ENCODE measurements around the gene CEP55.
A peak's percentile ranks its signal among the peaks of the same experiment; 100 is the strongest.

The CEP55 gene

DNA sequence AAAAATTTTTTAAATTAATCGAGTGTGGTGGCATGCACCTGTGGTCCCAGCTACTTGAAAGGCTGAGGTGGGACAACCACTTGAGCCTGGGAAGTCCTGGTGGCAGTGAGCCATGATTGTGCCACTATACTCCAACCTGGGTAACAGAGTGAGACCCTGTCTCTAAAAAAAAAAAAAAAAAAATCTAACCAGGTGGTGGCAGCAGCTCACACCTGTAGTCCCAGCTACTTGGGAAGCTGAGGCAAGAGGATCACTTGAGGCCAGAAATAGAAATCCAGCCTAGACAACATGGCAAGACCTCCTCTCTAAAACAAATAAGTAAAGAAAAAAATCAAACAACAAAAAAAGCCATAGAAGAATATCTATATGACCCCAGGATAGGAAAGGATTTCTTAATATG lies 10.7 kb upstream of the CEP55 start:
- Histone ChIP-seq H3K4me1 (ENCODE audit: control insufficient read depth, insufficient read depth, low read length, poor library complexity, severe bottlenecking) (peaks cover 5% of the 10 kb centered on the region), H3K9me3 (ENCODE audit: control insufficient read depth, low read length) (no peaks in the 10 kb centered on the region), H3K4me3 (ENCODE audit: extremely low read depth, insufficient read depth, low read length, poor library complexity, severe bottlenecking) (no peak overlapping the region), H3K27ac (ENCODE audit: low read depth, low read length, severe bottlenecking) (no peak overlapping the region), H3K36me3 (ENCODE audit: control insufficient read depth, insufficient read depth, low read length) (no peaks in the 10 kb centered on the region)
- 57% methylated on average over 1 of the region's 1 CpG; no CpG with 5 or more reads in 1 of the 2 experiments for WGBS, 2 experiments (ENCODE audit: insufficient coverage in 2 of 2)

DNA sequence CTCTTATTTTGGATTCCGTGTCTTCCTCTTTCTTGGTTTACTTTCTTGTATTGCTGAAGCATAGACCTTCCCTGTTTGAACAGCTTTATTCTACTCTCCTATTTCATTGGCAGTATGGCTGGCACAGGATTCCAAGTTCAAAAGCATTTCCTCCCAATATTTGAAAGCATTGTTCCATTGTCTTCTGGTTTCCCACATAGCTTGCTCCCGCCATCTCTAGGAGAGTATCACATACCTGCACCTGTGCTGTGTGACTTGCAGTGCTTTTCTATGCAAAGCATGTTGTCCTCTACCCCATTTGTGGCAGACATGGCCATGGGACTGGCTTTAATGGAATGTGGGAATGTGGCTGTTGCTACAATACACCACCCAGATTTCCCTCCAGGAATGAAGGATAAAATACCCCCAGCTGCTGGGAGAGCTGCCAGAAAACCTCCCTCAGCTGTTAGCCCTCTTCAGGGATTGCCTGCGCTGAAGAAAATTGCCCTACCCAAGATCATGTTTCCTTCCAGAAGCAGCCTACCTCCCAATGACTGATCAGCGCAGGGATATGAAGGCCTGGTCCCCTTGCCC lies 7.4 kb upstream of the CEP55 start:
- H3K4me1 ChIP-seq (ENCODE audit: control insufficient read depth, insufficient read depth, low read length, poor library complexity, severe bottlenecking), result no peaks in the 10 kb centered on the region
- H3K9me3 ChIP-seq (ENCODE audit: control insufficient read depth, low read length), result no peaks in the 10 kb centered on the region
- H3K27ac ChIP-seq (ENCODE audit: low read depth, low read length, severe bottlenecking), result no peak overlapping the region
- H3K36me3 ChIP-seq (ENCODE audit: control insufficient read depth, insufficient read depth, low read length), result no peaks in the 10 kb centered on the region
- 93 to 100% methylated on average over 2 to 4 of the region's 4 CpGs for WGBS, 2 experiments (ENCODE audit: insufficient coverage in 2 of 2)
- H3K4me3 ChIP-seq (ENCODE audit: extremely low read depth, insufficient read depth, low read length, poor library complexity, severe bottlenecking), result no peak overlapping the region

DNA sequence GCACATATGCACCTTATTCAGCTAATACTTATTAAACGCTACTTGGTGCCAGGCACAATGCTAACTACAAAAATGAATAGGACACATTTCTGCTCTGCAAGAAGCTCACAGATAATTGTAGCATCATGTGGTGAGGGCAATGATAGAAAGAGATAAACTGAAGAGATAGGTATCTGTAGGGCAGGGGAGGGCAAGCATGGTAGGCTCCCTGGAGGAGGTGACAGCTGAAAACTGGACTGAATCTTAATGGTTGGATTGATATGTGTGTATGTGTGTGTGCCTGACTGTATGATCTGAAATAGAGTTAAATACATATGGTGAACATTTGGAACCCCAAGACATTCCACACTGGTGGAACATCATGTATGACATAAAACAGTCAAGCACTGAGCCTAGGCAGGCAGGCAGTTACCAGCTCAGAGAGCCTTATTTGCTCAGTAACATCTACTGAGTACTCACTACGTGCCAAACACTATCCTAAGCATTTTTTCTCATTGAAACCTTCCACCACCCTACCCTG lies 4.8 kb upstream of the CEP55 start:
- Histone ChIP-seq H3K27ac (ENCODE audit: low read depth, low read length, severe bottlenecking) (no peak overlapping the region), H3K36me3 (ENCODE audit: control insufficient read depth, insufficient read depth, low read length) (no peaks in the 10 kb centered on the region), H3K9me3 (ENCODE audit: control insufficient read depth, low read length) (no peaks in the 10 kb centered on the region), H3K4me3 (ENCODE audit: extremely low read depth, insufficient read depth, low read length, poor library complexity, severe bottlenecking) (no peak overlapping the region), H3K4me1 (ENCODE audit: control insufficient read depth, insufficient read depth, low read length, poor library complexity, severe bottlenecking) (no peaks in the 10 kb centered on the region)
- WGBS, 2 experiments (ENCODE audit: insufficient coverage in 2 of 2), result 83 to 100% methylated on average over 1 of the region's 2 CpGs

DNA sequence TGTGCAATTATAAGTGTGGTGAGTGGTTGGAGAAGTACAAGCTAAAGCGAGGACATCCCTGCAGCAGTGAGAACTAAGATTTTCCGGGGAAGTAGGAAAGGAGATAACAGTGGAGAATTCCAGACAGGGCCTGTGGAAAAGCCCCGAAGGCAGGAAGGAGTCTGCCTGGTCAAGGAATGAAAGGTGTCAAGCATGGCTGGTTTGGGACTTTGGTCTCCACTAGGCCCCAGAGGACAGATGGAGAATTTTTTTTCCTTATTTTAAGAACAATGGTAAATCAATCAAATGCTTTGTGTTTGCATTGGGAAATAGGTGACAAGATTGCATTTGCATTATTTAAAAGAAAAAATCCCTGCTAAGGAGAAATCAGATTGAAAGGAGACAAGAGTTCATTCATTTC lies 3.2 kb upstream of the CEP55 start:
- no peaks in the 10 kb centered on the region for H3K4me1 ChIP-seq (ENCODE audit: control insufficient read depth, insufficient read depth, low read length, poor library complexity, severe bottlenecking)
- no peaks in the 10 kb centered on the region for H3K9me3 ChIP-seq (ENCODE audit: control insufficient read depth, low read length)
- H3K36me3 ChIP-seq (ENCODE audit: control insufficient read depth, insufficient read depth, low read length), result no peaks in the 10 kb centered on the region
- H3K27ac ChIP-seq (ENCODE audit: low read depth, low read length, severe bottlenecking), result no peak overlapping the region
- WGBS, 2 experiments (ENCODE audit: insufficient coverage in 2 of 2), result 50 to 80% methylated on average over 1 to 3 of the region's 3 CpGs
- H3K4me3 ChIP-seq (ENCODE audit: extremely low read depth, insufficient read depth, low read length, poor library complexity, severe bottlenecking), result no peak overlapping the region

DNA sequence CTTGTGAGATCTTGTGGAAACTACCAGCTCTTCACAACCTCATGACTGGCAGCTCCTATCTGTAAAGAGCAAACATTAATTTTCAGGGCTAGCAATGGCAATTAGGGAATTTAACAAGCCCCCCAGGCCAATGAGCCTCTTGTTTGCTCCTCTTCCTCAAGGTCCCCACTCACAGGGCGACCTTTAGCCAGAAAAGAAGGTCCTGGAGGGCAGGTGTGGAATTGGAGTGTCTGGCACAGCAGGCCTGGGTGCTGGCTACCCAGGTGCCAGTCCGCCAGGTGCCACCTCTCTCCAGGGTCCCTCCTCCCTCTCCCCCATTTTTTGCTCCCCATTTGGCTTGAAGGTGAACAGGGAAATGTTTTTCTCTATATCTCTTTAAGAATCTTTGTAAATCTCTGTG lies 1.9 kb upstream of the CEP55 start:
- H3K36me3 ChIP-seq (ENCODE audit: control insufficient read depth, insufficient read depth, low read length), result no peaks in the 10 kb centered on the region
- H3K27ac ChIP-seq (ENCODE audit: low read depth, low read length, severe bottlenecking), result no peak overlapping the region
- H3K4me3 ChIP-seq (ENCODE audit: extremely low read depth, insufficient read depth, low read length, poor library complexity, severe bottlenecking), result no peak overlapping the region
- WGBS, 2 experiments (ENCODE audit: insufficient coverage in 2 of 2), result 100% methylated on average over 1 of the region's 2 CpGs; no CpG with 5 or more reads in 1 of the 2 experiments
- no peaks in the 10 kb centered on the region for H3K4me1 ChIP-seq (ENCODE audit: control insufficient read depth, insufficient read depth, low read length, poor library complexity, severe bottlenecking)
- H3K9me3 ChIP-seq (ENCODE audit: control insufficient read depth, low read length), result no peaks in the 10 kb centered on the region

DNA sequence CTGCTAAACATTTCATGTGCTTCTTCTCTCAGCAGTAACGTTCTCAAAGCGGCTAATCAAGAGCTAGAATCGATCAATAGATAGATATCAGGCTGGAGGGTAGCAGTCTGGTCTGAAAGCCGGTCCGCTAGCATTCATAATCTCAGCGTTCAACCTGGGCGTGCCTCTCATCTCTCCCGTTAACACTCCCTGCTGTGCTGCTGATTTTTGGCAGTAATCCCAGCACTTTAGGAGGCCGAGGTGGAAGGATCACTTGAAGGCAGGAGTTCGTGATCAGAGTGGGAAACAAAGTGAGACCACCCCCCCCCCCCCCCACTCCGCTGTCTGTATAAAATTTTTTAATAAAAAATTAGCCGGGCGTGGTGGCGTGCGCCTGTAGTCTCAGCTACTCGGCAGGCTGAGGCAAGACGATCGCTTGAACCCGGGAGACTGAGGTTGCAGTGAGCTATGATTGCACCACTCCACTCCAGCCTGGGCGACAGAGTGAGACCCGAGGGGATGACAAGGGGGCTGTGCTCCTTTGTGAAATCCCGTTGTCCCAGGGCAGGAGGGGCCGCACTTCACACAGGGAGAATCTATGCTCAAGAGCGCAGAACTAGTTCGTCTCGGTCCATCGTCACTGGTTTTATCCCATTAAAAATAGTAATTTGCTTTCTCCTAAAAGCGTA lies 624 bp upstream of the CEP55 start:
- peaks cover 3% of the 10 kb centered on the region for H3K36me3 ChIP-seq (ENCODE audit: control insufficient read depth, insufficient read depth, low read length)
- no peaks in the 10 kb centered on the region for H3K9me3 ChIP-seq (ENCODE audit: control insufficient read depth, low read length)
- H3K27ac ChIP-seq (ENCODE audit: low read depth, low read length, severe bottlenecking), result peak overlapping the region; percentile 70
- no peaks in the 10 kb centered on the region for H3K4me1 ChIP-seq (ENCODE audit: control insufficient read depth, insufficient read depth, low read length, poor library complexity, severe bottlenecking)
- H3K4me3 ChIP-seq (ENCODE audit: extremely low read depth, insufficient read depth, low read length, poor library complexity, severe bottlenecking), result peak overlapping the region; percentile 73
- 2 to 17% methylated on average over 14 to 23 of the region's 28 CpGs for WGBS, 2 experiments (ENCODE audit: insufficient coverage in 2 of 2)

DNA sequence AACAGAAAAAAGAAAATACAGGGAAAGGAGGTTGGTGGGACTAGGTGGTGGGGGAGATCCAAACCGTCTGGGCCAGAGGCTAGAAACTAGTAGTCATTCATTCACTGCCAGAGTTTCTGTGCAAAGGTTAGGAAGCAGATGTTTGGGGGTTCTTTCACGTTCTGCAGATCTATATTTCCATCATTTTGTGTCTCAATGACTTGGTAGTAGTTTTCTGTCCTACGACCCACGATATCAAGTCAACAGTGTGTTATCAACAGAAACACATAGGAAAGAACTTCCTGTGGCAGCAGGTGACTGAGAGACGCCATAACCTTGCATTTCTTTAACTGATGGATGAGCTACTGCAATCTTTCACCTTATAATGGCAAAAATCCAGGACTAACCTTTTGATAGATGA lies 1.8 kb downstream of the CEP55 start:
- no peak overlapping the region for H3K4me3 ChIP-seq (ENCODE audit: extremely low read depth, insufficient read depth, low read length, poor library complexity, severe bottlenecking)

DNA sequence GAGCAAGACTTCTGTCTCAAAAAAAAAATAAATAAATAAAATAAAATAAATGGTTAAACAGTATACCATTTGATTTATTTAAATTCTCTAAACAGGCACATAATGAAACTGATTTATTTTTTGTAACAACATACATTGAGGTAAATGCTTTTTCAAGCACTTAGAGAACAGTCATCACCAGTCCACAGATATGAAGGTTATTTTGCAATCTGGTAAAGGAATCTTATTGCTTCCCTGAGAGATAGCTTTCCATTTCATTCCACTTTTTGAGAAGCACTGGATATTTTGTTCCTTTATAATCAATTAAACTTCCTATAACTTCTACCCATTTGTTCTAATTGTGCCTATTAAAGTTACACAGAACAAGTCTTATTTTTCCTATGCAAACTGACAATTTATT lies 5.2 kb downstream of the CEP55 start:
- no peak overlapping the region for H3K4me3 ChIP-seq (ENCODE audit: extremely low read depth, insufficient read depth, low read length, poor library complexity, severe bottlenecking)
- H3K36me3 ChIP-seq (ENCODE audit: control insufficient read depth, insufficient read depth, low read length), result peaks cover 43% of the 10 kb centered on the region
- H3K27ac ChIP-seq (ENCODE audit: low read depth, low read length, severe bottlenecking), result no peak overlapping the region
- no peaks in the 10 kb centered on the region for H3K4me1 ChIP-seq (ENCODE audit: control insufficient read depth, insufficient read depth, low read length, poor library complexity, severe bottlenecking)
- H3K9me3 ChIP-seq (ENCODE audit: control insufficient read depth, low read length), result no peaks in the 10 kb centered on the region

More for the DNA sequence above, 1.8 kb downstream of the CEP55 start:
- WGBS, 2 experiments (ENCODE audit: insufficient coverage in 2 of 2), result 83 to 94% methylated on average over 3 to 5 of the region's 5 CpGs
- Histone ChIP-seq H3K9me3 (ENCODE audit: control insufficient read depth, low read length) (no peaks in the 10 kb centered on the region), H3K27ac (ENCODE audit: low read depth, low read length, severe bottlenecking) (no peak overlapping the region), H3K4me1 (ENCODE audit: control insufficient read depth, insufficient read depth, low read length, poor library complexity, severe bottlenecking) (no peaks in the 10 kb centered on the region), H3K36me3 (ENCODE audit: control insufficient read depth, insufficient read depth, low read length) (peaks cover 10% of the 10 kb centered on the region)

DNA sequence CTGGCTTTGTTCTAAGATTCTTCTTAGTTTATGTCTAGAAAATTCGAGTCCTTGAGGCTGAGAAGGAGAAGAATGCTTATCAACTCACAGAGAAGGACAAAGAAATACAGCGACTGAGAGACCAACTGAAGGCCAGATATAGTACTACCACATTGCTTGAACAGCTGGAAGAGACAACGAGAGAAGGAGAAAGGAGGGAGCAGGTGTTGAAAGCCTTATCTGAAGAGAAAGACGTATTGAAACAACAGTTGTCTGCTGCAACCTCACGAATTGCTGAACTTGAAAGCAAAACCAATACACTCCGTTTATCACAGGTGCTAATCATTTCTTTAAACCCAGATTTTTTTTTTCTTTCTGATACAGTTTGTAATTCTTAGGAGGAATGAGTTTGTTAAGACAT lies 6.7 kb downstream of the CEP55 start:
- no peak overlapping the region for H3K27ac ChIP-seq (ENCODE audit: low read depth, low read length, severe bottlenecking)
- 92 to 96% methylated on average over 5 of the region's 6 CpGs for WGBS, 2 experiments (ENCODE audit: insufficient coverage in 2 of 2)

DNA sequence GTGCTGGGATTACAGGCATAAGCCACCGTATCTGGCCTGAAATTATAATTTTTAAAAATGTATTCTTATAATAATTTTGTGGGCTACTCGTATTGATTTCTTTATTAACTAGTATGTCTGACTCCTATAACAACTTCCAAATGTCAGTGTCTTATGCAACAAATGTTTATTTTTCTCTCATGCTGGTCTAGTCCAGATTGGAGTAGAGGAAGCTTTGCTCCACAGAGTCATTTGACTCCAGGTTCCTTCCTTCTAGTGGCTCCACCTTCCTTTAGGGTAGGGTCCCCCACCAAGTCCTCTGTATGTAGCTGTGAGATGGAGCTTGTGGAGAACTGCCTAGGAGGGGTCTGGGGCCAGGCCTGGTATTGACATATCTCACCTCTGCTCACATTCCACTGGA lies 8.7 kb downstream of the CEP55 start:
- Histone ChIP-seq H3K4me1 (ENCODE audit: control insufficient read depth, insufficient read depth, low read length, poor library complexity, severe bottlenecking) (no peaks in the 10 kb centered on the region), H3K27ac (ENCODE audit: low read depth, low read length, severe bottlenecking) (no peak overlapping the region), H3K9me3 (ENCODE audit: control insufficient read depth, low read length) (no peaks in the 10 kb centered on the region), H3K4me3 (ENCODE audit: extremely low read depth, insufficient read depth, low read length, poor library complexity, severe bottlenecking) (no peak overlapping the region), H3K36me3 (ENCODE audit: control insufficient read depth, insufficient read depth, low read length) (peaks cover 74% of the 10 kb centered on the region)
- no CpG with 5 or more reads among the region's 2 CpGs for WGBS, 2 experiments (ENCODE audit: insufficient coverage in 2 of 2)

More for the DNA sequence above, 6.7 kb downstream of the CEP55 start:
- H3K9me3 ChIP-seq (ENCODE audit: control insufficient read depth, low read length), result no peaks in the 10 kb centered on the region
- peaks cover 58% of the 10 kb centered on the region for H3K36me3 ChIP-seq (ENCODE audit: control insufficient read depth, insufficient read depth, low read length)
- no peak overlapping the region for H3K4me3 ChIP-seq (ENCODE audit: extremely low read depth, insufficient read depth, low read length, poor library complexity, severe bottlenecking)
- H3K4me1 ChIP-seq (ENCODE audit: control insufficient read depth, insufficient read depth, low read length, poor library complexity, severe bottlenecking), result no peaks in the 10 kb centered on the region

DNA sequence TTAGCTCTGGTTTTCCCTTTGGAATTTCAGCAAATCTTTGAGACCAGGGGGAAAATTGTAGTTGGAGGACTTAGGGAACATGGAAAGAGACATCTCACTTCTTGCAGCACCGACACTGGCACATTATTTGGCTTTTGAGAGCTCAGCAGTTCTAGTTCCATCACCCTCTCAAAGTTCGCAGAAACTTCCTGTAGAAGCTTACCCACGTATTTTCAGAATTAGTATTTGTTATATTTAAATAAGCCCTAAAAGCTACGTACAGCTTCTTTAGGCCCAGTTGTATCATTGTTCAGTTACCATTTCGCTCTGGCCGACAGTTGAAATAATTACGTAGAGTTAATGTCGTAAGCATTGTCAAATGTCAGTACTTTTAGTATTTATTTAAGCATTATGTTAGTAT lies 13.4 kb downstream of the CEP55 start:
- Histone ChIP-seq H3K9me3 (ENCODE audit: control insufficient read depth, low read length) (no peaks in the 10 kb centered on the region), H3K4me3 (ENCODE audit: extremely low read depth, insufficient read depth, low read length, poor library complexity, severe bottlenecking) (no peak overlapping the region), H3K27ac (ENCODE audit: low read depth, low read length, severe bottlenecking) (no peak overlapping the region), H3K36me3 (ENCODE audit: control insufficient read depth, insufficient read depth, low read length) (peaks cover 71% of the 10 kb centered on the region), H3K4me1 (ENCODE audit: control insufficient read depth, insufficient read depth, low read length, poor library complexity, severe bottlenecking) (no peaks in the 10 kb centered on the region)
- 100% methylated on average over 1 to 4 of the region's 8 CpGs for WGBS, 2 experiments (ENCODE audit: insufficient coverage in 2 of 2)

All from mesodermal cell (in vitro differentiated cells).